HG03139 (cell line): ENCODE measurements around the gene TUFT1.

Source experiments
- ATAC-seq: cut with Tn5 transposase; IDR thresholded peaks from one replicate; pipeline ENCODE4 v1.9.1; 2021; ENCODE audit not compliant: unreplicated experiment

The TUFT1 gene

DNA sequence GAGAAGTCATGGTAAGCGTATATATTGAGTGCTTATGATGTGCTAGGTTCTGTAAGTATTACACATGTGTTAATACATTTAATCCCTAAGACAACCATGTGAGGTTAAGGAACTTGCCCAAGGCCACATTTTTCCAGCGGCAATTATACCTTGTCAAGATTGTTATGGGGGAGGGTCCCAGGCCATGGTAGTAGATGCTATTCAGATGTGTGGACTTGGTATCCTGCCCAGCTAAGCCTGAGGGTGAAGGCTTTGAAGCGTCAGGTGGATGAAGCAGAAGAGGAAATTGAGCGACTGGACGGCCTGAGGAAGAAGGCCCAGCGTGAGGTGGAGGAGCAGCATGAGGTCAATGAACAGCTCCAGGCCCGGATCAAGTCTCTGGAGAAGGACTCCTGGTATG, 3.6 kb upstream of the TUFT1 start:
- no peak for ATAC-seq

DNA sequence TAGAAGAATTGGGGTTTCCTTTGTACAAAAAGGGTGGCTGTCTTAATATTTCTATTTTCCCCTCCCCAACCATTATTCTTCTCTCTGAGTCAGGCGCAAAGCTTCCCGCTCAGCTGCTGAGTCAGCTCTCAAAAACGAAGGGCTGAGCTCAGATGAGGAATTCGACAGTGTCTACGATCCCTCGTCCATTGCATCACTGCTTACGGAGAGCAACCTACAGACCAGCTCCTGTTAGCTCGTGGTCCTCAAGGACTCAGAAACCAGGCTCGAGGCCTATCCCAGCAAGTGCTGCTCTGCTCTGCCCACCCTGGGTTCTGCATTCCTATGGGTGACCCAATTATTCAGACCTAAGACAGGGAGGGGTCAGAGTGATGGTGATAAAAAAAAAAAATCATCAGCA, 3.0 kb upstream of the TUFT1 start:
- no peak for ATAC-seq

DNA sequence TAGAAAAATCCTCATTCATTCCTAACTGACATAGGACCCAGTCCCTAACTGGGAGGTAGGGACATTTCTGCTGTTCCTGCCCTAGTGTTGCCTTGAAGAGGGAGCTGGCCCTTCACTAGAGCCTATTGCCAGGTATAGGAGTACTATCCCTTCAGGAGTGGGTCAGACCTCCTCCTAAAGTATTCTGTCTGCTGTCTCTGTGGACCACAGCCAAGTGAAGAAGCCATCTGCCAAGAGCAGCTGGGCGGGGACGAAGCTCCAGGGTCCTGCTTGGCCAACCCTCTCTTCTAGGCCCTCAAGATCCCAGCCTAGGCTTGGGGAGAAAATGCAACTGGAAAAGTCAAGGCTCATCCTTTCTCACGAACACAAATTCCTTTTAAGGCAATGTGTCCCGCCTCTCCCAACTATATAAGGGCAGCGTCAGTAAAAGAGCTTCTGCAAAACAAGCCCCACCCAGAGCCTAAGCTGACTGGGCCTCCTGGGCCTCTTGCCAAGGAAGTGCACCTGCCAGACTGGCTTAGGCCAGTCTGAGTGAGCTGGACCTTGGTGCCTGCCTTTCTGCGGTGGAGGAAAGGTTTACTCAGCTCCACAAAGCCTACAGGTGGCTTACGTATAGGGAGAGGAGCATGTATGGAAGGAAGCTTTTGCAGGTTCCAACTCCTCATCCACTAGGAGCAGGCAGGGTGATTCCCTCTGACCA, 638 bp upstream of the TUFT1 start:
- ATAC-seq, result peak; percentile 34

DNA sequence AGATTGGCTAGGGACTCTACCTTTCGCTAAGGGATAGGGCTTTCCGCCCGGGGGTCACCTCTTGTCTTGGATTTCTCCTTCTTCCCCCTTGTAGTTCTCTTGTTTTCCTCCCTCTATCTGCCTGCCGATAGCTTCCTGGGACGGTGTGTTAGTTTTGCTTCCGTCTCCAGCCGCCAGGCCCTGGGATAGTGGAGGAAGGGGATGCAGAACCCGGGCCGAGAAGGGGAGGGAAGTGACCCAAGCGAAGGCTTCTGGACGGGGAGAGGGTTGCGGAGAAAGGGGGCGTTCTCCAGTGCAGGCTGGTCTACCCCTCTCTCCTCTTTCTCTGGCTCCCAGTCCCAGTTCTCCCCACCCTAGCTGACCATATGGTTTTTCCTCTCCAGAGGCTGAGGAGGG, 871 bp downstream of the TUFT1 start:
- no peak for ATAC-seq

DNA sequence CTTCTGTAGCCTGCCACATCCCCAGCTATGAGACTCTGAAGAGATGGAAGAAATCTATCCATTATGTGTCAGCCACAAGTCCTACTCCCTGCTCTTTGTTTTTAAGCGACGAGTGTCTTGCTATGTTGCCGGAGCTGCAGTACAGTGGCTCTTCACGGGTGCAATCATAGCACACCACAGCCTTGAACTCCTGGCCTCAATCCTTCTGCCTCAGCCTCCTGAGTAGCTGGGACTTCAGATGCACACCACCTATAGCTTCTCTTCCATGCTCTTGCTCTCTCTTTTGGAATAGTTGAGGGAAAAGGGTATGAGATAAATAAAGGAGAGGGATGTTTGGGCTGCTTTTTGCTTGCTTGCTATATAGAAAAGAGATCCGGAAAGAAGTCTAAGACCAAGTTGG, 1.6 kb downstream of the TUFT1 start:
- no peak for ATAC-seq

DNA sequence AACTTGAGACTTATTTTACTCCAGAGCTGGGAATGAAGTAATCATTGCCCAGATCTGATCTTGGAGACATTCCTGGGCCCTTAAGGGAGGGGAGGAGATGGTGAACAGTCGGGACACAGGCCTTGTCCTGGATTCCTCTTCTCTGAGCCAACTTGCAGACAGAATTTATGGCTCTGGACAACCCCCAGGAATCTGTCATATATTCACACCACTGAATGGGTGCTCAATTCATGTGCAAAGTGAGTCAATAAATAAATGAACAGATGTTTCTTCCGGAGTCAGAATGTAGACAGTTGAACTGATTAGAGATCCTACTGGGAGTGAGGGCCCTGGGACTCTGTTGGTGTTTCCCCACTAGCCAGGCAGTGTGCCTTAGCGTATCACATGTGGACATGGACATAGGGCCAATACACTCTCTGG, 2.6 kb downstream of the TUFT1 start:
- no peak for ATAC-seq

DNA sequence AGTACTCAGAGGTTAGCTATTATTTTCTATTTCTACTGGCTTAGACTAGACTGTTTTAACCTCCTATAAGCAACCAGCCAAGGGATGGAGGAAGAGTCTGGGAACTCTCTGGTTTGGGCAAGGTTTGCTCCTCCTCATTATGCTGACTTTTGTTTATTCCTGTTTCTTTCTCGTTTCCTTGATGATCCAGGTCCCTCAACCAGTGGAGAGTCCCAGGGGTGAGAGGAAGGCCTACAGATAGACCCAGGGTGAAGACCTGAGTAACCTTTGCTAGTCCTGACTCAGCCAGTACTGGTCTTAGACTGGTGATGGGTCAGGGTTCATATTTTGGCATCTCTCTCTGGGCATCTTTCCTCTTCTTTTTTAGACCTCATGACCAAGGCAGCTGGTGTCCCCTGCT, 5.4 kb downstream of the TUFT1 start:
- ATAC-seq, result no peak

DNA sequence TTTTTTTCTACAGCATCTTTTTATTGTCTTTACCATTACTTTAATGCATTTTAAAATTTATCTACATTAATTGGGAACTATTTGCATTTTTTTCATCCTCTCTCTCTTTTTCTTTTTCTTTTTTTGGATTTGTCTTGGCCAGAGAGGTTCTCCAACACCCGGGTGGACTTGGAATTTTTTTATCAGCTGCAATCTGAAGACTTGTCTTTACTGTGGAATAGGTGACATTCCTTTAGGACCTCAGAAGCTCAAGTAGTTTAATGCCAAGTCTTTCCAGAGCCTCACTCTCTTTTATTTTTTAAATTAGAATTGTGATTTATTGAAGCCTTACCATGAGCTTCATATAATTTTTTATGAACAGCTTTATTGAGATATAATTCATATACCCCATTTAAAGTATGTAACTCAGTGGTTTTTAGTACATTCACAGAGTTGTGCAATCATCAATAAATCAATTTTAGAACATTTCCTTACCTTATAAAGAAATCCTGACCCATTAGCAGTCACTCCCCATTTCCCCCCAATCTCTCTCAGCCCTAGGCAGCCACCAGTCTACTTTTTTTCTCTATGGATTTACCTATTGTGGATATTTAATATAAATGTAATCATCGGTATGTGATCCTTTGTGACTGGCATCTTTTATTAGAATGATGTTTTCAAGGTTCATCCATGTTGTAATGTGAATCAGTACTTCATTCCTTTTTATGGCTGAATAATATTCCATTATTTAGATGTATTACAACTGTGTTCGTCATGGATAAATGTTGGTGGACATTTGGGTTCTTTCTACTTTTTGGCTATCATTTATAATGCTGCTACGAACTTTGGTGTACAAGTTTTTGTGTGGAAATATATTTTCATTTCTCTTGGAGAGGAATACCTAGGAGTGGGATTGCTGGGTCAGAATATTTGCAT, 6.2 kb downstream of the TUFT1 start:
- ATAC-seq, result no peak

DNA sequence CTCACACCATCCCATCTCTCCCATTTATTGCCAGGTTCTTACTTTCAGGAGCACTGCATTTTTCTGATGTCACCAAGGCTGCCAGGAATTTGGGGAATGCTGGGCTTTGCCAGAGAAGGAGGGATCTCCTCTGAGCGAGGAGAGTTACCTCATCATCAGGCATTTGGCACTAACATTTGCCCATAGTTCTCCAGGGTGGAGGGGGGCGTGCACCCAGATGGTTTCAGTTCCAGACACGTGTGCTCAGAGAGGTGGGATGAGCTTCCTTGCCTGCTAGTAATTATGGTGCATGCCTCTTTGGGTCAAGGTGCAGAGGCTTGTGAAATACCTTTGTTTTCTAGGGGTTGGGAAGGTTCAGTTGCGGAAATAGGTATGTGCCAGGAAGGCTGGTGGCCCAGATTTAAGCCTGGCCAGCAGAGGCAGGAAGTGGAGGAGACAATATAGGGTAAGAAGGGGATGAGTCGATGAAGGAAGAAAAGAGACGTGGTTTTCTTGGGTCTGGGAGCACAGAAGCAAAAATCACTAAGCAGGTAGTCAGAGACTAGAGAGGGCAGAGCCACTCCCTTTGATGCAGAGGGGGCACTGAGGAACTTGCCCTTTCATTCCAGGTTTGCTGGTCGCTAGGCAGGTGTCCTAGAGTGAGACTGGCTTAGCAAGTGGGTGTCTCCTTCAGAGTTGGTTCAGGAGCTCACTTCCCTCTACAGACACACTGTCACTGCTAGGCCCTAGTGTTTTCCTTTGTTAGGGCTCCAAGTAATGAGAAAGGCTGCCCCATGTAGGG, 7.2 kb downstream of the TUFT1 start:
- ATAC-seq, result no peak

DNA sequence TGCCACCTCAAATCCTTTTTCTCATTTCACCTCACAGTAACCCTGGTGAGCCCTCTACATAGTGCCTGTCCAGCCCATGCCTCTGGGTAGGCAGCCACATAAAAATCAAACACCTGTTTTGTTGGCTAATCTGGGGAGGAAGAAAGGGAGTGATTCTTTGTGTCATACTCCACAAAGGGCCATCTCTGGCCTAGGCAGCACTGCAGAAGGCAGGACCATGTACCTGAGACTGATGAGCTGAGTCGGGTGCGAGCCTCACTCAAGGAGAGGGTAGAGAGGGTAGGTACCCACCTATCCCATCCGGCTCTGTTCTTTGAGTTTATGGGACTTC, 7.8 kb downstream of the TUFT1 start:
- ATAC-seq, result no peak

DNA sequence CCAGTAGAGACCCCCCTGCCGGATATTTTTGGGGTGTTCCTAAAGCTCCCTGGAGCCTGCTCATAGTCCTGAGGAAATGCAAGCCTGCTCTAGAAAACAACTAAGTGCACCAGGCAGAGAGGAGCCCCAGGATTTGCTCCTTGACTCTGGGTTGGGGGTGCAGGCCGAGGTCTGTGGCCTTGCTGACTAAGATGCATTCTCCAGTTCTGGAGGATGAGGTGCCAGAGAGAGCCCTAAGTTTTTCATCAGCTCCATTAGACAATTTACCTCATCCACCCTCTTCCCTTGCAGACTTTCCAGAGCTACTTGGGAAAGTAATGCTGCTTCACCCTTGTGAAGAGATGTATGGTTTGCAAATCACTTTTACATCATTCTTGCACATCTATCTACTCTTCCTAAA, 9.1 kb downstream of the TUFT1 start:
- ATAC-seq, result no peak

DNA sequence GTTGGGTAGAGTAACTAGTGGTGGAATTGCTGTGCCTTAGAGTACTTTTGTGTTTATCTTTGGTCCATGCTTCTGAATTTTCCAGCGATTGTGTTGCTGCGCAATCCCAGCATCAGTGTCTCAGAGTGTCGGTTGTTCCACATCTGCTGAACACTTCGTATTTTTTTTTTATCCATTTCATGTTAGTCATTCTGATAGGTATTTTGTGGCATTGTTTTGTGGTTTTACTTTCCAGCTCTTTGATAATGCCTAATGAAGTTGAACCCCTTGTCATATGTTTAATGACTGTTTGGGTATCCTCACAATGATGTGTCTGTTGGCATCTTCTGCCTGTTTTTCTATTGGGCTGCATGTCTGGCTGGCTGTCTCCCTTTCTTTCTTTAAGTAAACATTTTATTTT, 13.6 kb downstream of the TUFT1 start:
- no peak for ATAC-seq

DNA sequence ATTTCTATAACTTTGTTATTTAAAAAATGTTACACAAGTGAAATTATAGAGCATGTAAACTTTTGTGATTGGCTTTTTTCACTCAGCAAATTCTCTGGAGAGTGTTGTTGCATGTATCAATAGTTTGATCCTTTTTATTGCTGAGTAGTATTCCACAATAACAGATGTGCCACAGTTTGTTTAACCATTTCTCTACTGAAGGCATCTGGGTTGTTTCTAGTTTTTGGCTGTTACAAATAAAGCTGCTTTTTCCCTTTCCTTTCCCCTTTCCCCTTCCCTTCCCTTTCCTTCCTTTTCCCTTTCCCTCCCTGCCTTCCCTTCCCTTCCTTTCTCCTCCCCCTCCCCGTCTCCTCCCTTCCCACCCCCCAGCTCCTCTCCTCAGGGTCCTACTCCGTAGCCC, 15.9 kb downstream of the TUFT1 start:
- ATAC-seq, result no peak

DNA sequence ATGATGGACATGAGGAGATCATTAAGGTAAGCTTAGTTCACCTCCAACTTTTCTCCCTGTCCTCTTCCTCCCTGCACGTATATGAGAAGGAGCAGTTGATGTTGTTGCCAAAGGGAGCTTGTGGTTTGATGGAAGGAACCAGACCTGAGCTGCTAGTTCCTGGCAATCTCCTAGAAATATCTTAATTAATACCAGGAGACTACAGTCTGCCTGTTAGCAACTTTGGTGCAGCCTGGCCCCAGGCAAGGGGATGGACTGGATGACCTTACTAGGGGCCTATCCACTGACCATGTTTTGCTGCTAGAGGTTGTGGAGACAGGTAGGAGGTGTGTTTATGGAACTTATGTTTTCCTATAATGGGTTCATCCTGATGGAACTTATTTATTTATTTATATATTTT, 22.6 kb downstream of the TUFT1 start:
- ATAC-seq, result no peak

DNA sequence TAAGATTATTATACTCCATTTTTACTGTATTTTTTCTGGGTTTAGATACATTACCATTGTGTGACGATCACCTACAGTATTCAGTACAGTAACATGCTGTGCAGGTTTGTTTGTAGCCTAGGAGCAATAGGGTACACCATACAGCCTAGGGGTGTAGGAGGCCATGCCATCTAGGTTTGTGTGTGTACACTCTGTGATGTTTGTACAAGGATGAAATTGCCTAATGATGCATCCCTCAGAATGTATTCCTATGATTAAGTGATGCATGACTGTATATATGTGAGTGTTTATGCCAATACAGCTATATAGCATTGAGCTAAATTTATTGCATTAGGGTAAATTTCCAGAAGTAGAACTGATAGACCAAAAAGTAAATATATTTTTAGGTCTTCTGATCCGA, 23.3 kb downstream of the TUFT1 start:
- no peak for ATAC-seq

DNA sequence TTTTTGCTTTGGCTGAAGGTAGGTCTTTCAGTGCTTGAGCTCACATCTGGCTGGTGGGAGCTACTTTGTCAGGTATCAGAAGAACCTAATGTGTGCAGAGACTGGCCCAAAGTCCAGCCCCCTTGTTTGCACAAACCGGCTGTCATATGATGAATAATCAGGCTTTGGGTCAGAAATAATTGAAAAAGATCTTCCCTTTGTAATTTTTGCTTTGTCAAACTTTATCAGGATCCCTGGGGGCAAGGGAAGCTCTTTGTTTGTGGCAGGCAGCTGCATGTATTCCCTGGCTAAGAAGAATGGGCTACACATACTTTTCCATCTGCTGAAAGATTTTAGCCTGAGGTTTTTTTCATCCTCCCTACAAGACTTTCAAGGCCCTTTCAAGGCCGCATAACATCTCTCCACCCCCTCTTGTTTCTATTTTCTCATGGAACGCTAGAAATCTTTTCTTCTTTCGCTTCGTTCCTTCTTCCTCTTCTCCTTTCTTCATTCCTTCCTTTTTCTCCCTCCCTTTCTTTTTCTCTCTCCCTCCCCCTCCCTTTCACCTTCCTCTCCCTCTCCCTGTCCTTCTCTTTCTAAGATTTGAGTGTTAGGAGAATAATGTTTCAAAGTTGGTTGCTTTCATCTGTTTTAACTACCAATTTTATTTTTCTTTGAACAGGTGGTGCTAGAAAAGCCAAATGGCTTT, 25.5 kb downstream of the TUFT1 start:
- ATAC-seq, result no peak

DNA sequence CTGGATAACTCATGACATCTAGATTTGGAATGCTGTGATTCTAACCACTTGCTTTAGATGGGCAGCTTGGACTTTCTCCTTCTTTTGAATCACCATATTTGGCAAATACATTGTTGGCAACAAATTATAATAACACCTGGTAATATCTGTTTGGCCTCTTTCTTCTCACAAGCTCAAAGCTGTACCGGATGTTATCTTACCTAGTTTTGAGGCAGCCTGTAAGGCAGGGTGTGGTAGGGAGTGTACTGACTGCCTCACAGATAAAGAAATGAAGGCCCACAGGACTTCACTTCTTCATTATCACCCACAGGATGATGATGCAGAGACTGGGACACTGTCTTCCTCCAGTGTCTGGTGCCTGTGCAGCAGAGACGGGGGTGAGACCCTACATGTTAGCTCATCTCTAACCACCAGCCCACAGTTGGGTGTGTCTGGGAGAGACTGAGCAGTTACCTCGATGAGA, 28.5 kb downstream of the TUFT1 start:
- no peak for ATAC-seq

DNA sequence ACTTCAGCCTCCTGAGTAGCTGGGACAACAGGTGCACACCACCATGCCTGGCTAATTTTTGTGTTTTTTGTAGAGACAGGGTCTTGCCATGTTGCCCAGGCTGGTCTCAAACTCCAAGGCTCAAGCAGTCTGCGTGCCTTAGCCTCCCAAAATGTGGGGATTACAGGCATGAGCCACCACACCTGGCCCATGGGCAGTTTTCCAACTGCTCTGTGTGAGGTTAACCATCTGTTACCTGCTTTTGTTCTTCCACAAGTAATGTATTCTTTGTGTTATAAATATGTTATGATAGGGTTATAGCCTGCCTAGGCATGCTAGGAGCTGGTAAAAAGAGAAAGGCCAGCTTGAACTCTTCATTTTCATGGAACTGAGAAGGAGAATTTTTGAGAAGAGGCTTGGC, 30.7 kb downstream of the TUFT1 start:
- ATAC-seq, result no peak

DNA sequence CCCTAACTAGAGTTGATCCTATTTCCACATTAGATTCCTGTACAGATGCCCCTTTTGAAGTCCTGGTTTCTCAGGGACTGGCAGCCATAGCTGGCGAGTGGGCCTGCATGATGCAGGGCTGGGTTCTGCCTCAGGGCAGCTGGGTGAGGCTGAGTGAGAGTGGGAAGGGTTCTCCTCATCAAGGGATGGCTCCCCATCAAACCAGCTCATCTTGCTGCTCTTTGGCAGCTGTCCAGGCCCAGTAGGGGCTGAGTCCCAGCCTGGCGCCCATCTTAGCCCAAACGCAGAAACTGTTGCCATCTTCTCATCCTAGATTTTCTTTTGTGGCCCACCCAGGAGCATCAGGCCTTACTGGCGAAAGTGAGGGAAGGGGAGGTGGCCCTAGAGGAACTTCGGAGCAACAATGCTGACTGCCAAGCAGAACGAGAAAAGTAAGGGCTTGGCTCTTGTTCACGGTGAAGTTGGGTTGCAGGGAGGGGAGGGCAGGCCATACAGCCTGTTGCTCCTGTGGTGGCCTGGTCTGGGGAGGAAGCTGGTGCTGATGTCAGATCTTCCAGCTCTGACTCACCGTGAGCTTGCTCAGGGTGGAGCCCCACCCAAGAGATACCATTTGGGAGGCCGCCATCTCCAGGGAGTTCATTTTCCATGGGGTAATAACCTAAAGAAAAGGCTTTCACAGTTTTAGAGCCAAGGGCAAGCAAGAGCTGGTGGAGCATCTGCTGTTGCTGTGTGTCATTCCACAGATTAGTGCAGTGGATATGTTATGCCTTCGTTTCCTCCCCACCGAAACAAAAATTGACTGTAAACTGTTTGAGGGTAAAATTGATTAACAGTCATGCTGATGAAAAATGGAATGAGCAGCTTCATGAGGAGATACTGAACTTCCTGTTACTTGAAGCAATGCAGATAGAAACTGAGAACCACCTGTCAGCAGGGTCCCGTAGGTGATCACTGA, 34.7 kb downstream of the TUFT1 start:
- no peak for ATAC-seq

DNA sequence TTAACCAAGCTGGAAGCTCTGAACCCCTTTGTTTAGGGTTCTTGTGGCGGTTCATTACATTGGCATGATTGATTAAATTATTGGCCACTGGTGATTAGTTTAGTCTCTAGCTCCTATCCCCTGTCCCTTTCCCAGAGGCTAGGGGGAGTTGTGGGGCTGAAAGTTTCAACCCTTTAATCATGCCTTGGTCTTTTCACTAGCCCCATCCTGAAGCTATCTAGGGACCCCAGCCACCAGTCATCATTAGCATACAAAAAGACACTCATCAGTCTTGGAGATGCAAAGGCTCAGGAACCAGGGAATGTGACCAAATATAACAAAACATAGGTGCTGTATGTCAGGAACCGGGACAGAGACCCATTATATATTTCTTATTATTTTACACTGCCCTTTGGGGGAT, 37.1 kb downstream of the TUFT1 start:
- no peak for ATAC-seq
